Mesothelial cell of epicardium (in vitro differentiated cells): Measurements from ENCODE around the gene PI3. TPM values are rescaled to one million over a fixed set of nuclear protein-coding genes. Genes with fewer than 3 reads are reported as not detected.

Experiments used
- DNase-seq, 2 experiments: peaks; one replicate each; pipeline ENCODE4 v3.0.0; 2021; ENCODE audit warnings: low spot score in 2 of 2; ENCODE audit not compliant: unreplicated experiment in 2 of 2
- H3K27ac Mint-ChIP-seq: 2 replicates; pipeline ENCODE4 v1.8.0; 2021; ENCODE audit warnings: mixed read lengths
- H3K27me3 Mint-ChIP-seq: 2 replicates; pipeline ENCODE4 v1.8.0; 2021; ENCODE audit warnings: low read depth, mixed read lengths
- H3K36me3 Mint-ChIP-seq: 2 replicates; pipeline ENCODE4 v1.8.0; 2021; ENCODE audit warnings: mixed read lengths
- H3K4me1 Mint-ChIP-seq: 2 replicates; pipeline ENCODE4 v1.8.0; 2021; ENCODE audit warnings: mixed read lengths
- H3K4me3 Mint-ChIP-seq: 2 replicates; pipeline ENCODE4 v1.8.0; 2021; ENCODE audit warnings: mild to moderate bottlenecking, moderate library complexity, mixed read lengths
- H3K9me3 Mint-ChIP-seq: 2 replicates; pipeline ENCODE4 v1.8.0; 2021; ENCODE audit warnings: mixed read lengths
- total RNA-seq: library from RNA; stranded (reverse); gene quantifications from 3 replicates; pipeline ENCODE4 v1.2.1, GENCODE V29; 2021
- TF ChIP-seq, protein P1 (sequence below): fragments of 200-600 bp; sonication (generic); IDR thresholded peaks from one replicate; pipeline ENCODE4 v1.5.0; 2021; ENCODE audit warnings: antibody characterized with exemption; ENCODE audit not compliant: unreplicated experiment

PI3 gene
- total RNA-seq, 1 donor from 2014 or later, result not detected

DNA sequence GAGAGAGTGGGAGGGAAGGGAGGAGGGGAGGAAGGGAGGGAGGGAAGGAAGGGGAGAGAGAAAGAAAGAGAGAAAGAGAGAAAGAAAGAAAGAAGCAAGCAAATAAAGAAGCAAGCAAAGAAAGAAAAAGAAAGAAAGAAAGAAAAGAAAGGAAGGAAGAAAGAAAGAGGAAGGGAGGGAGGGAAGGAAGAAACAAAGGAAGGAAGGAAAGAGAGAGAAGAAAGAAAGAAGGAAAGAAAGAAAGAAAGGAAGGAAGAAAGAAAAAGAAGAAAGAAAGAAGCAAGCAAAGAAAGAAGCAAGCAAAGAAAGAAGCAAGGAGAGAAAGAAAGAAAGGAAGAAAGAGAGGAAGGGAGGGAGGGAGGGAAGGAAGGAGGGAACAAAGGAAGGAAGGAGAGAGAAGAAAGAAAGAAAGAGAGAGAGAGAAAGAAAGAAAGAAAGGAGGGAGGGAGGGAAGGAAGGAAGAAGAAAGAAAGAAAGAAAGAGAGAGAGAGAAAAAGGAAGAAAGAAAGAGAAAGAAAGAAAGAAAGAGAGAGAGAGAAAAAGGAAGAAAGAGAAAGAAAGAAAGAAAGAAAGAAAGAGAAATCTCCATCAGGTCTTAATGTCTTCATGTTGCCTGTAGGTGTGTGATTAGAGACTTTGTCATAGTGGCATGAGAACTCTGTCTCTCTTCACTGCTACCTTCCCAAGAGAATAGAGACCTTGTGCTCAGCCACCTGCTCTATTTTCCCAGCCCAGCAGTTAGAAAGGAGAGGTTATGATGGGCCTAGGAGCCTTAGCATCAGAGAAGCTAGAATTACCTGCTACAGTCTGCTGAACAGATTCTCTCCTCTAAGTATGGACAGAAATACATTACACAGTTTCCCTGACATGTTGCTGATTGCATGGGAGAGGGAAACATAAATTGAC lies 37.1 kb downstream of the PI3 start:
- Mint-ChIP-seq H3K4me3 (no peak overlapping the region), H3K9me3 (no peaks in the 10 kb centered on the region), H3K27ac (no peak overlapping the region), H3K4me1 (no peaks in the 10 kb centered on the region), H3K27me3 (peaks cover 47% of the 10 kb centered on the region), H3K36me3 (no peaks in the 10 kb centered on the region)
- DNase-seq, result no peak
- TF ChIP-seq, protein P1, sequence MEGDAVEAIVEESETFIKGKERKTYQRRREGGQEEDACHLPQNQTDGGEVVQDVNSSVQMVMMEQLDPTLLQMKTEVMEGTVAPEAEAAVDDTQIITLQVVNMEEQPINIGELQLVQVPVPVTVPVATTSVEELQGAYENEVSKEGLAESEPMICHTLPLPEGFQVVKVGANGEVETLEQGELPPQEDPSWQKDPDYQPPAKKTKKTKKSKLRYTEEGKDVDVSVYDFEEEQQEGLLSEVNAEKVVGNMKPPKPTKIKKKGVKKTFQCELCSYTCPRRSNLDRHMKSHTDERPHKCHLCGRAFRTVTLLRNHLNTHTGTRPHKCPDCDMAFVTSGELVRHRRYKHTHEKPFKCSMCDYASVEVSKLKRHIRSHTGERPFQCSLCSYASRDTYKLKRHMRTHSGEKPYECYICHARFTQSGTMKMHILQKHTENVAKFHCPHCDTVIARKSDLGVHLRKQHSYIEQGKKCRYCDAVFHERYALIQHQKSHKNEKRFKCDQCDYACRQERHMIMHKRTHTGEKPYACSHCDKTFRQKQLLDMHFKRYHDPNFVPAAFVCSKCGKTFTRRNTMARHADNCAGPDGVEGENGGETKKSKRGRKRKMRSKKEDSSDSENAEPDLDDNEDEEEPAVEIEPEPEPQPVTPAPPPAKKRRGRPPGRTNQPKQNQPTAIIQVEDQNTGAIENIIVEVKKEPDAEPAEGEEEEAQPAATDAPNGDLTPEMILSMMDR, result no peak

- Mint-ChIP-seq H3K27ac (no peak overlapping the region), H3K4me1 (no peaks in the 10 kb centered on the region), H3K9me3 (no peaks in the 10 kb centered on the region), H3K27me3 (peaks cover 39% of the 10 kb centered on the region), H3K36me3 (no peaks in the 10 kb centered on the region), H3K4me3 (no peak overlapping the region)
- TF ChIP-seq, protein P1, result no peak
- DNase-seq, result no peak
These were observed 38.1 kb downstream of the PI3 start for GRCh38 chr20:45212836-45213235.

- H3K4me3 Mint-ChIP-seq, result no peak overlapping the region
These were observed 43.4 kb downstream of the PI3 start for GRCh38 chr20:45218124-45218523.

GRCh38 chr20:45218636-45219035 lies 43.9 kb downstream of the PI3 start:
- DNase-seq, result no peak
- Mint-ChIP-seq H3K4me3 (no peak overlapping the region), H3K4me1 (no peaks in the 10 kb centered on the region), H3K27ac (no peak overlapping the region), H3K36me3 (no peaks in the 10 kb centered on the region), H3K9me3 (no peaks in the 10 kb centered on the region), H3K27me3 (peaks cover 36% of the 10 kb centered on the region)
- TF ChIP-seq, protein P1, result no peak

More at GRCh38 chr20:45218124-45218523, 43.4 kb downstream of the PI3 start:
- DNase-seq, result no peak
- H3K9me3 Mint-ChIP-seq, result no peaks in the 10 kb centered on the region
- no peak overlapping the region for H3K27ac Mint-ChIP-seq
- no peaks in the 10 kb centered on the region for H3K36me3 Mint-ChIP-seq
- TF ChIP-seq, protein P1, result no peak
- H3K27me3 Mint-ChIP-seq, result peaks cover 36% of the 10 kb centered on the region
- no peaks in the 10 kb centered on the region for H3K4me1 Mint-ChIP-seq

- no peaks in the 10 kb centered on the region for H3K4me1 Mint-ChIP-seq
These were observed 46.4 kb downstream of the PI3 start, which contains the start of gene SEMG2 for GRCh38 chr20:45221076-45221475. TSS of gene SEMG2 (plus strand) at chr20:45221373. CDS start at chr20:45221390, 17 bp downstream.

More at GRCh38 chr20:45221076-45221475, 46.4 kb downstream of the PI3 start, which contains the start of gene SEMG2:
- H3K36me3 Mint-ChIP-seq, result no peaks in the 10 kb centered on the region
- H3K4me3 Mint-ChIP-seq, result no peak within 1 kb of the TSS
- TF ChIP-seq, protein P1, result no peak
- H3K27ac Mint-ChIP-seq, result no peak within 1 kb of the TSS
- no peak for DNase-seq
- no peaks in the 10 kb centered on the region for H3K9me3 Mint-ChIP-seq
- H3K27me3 Mint-ChIP-seq, result peaks cover 47% of the 10 kb centered on the region
